Daoy (cell line): Measurements from ENCODE around the gene KCNJ15. TPM values are rescaled to one million over a fixed set of nuclear protein-coding genes. Genes with fewer than 3 reads are reported as not detected.
A peak's percentile ranks its signal among the peaks of the same experiment; 100 is the strongest.

ENCODE experiments used
- DNase-seq: peaks from one replicate; pipeline ENCODE4 v3.0.0-alpha.2; 2015; ENCODE audit warnings: low read depth
- total RNA-seq: library from RNA; depleted of rRNA; stranded (reverse); fragments of >200 nt; shearing (Covaris generic); gene quantifications from 2 replicates; pipeline ENCODE4 v1.2.3, GENCODE V29; 2014; rRNA removed

The KCNJ15 gene
- total RNA-seq, 1 experiment from 2014 or later: 35.4 TPM

DNA sequence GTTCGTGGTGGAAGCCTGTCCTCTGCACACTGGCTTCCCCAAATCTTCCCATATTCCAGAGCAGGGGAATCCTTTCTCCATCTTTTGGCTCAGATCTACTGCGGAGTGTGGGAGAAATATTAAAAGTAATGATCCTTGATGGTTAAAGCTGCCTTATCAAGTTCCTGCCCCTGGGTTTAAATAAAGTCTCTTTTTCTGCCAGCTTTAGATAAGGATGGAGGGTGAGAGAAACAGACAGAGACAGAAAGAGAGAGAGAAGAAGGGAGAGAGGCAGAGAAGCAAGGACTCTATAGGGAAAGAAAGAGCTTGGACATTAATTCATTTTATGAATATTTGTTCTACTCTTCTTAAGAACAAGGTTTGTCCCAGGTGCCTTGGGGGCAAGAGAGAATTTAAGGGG is 98.0 kb downstream of the KCNJ15 start:
- DNase-seq: no peak

- no peak for DNase-seq
Measured at GRCh38 chr21:38355353-38355752, 98.6 kb downstream of the KCNJ15 start.

DNA sequence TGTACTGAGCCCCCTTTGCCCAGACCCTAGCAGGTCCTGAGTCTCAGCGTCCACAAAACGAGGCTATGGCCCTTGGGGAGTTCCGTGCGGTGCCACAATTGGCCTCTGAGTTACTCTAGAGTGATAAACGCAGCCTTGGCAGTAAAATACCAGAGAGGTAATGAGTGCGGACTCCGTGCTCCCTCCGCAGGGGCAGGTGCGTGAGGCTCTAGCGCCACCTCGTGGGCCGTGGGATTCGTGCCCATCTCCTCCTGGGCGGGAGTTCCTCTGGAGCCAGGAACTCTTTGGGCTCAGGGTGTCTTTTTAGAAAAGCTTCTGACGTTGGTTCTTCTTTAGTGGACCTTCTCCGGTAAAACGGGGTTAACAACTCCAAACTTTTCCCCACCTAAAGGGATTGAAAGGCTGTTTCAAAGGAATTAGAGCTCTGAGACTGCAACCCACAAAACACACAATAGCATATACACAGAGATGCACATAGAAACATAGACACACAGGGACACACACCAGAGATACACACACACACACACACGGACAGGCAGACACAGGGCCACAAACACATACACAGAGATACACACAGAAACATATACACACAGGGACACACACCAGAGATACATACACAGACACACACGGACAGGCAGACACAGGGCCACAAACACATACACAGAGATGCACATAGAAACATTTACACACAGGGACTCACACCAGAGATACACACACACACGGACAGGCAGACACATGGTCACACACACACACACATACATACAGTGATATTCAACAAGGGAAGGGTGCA is 99.4 kb downstream of the KCNJ15 start:
- peak; percentile 92 for DNase-seq

Other genes starting within 250 kb of the KCNJ15 start
- gene ERG, start 241.5 kb downstream of the KCNJ15 start, total RNA-seq: 1.8 and 2.3 TPM in 2 replicates